HEK293 (cell line): ENCODE measurements around the gene WIPI1.

Source experiments
- CTCF ChIP-seq: fragments of 450-650 bp; formaldehyde crosslinking; IDR thresholded peaks from 2 replicates; pipeline ENCODE4 v1.5.1; 2016; ENCODE audit warnings: missing biosample characterization, missing genetic modification characterization
- KLF10 ChIP-seq: fragments of 450-650 bp; IDR thresholded peaks from 2 replicates; pipeline ENCODE4 v1.5.1; 2018; ENCODE audit warnings: missing biosample characterization, mild to moderate bottlenecking, missing genetic modification characterization
- REST ChIP-seq: fragments of 450-650 bp; formaldehyde crosslinking; IDR thresholded peaks from 2 replicates; pipeline ENCODE4 v1.5.1; 2016; ENCODE audit warnings: missing biosample characterization, missing genetic modification characterization
- TRIM28 ChIP-seq: IDR thresholded peaks from 2 replicates; pipeline ENCODE4 v1.6.1; 2011; ENCODE audit warnings: low read length, control low read depth, borderline replicate concordance
- YY1 ChIP-seq: fragments of 450-650 bp; formaldehyde crosslinking; IDR thresholded peaks from 2 replicates; pipeline ENCODE4 v1.5.1; 2018; ENCODE audit warnings: missing biosample characterization, missing genetic modification characterization
- ZNF138 ChIP-seq: fragments of 450-650 bp; formaldehyde crosslinking; IDR thresholded peaks from 2 replicates; pipeline ENCODE4 v1.5.1; 2016; ENCODE audit warnings: missing biosample characterization, missing genetic modification characterization, borderline replicate concordance

- TF ChIP-seq ZNF138 (tag by site-specific recombination) (no peak), CTCF (tag by site-specific recombination) (no peak), REST (tag by site-specific recombination) (no peak), YY1 (tag by site-specific recombination) (no peak), KLF10 (no peak), TRIM28 (no peak)
Observed at GRCh38 chr17:68424203-68424602, 33.1 kb downstream of the WIPI1 start.
